Bronchial epithelial cell (primary cell): ENCODE results near the gene ZNRF3. TPM values are rescaled to one million over a fixed set of nuclear protein-coding genes. Genes with fewer than 3 reads are reported as not detected.

Source experiments
- DNase-seq: peaks from one replicate; pipeline ENCODE4 v3.0.0-alpha.2; 2010; ENCODE audit warnings: low read depth
- FAIRE-seq: peaks from 2 replicates; lab custom pipeline; 2011; peaks lifted over from hg19 to GRCh38; lab: Jason Lieb, UNC
- H3K27me3 ChIP-seq: 2 replicates; pipeline ENCODE4 v1.5.1; 2011; ENCODE audit warnings: low read length; ENCODE audit not compliant: control insufficient read depth, insufficient read depth
- H3K36me3 ChIP-seq: 2 replicates; pipeline ENCODE4 v1.5.1; 2011; ENCODE audit warnings: low read length; ENCODE audit not compliant: control insufficient read depth, insufficient read depth
- H3K4me3 ChIP-seq: 2 replicates; pipeline ENCODE4 v1.5.1; 2011; ENCODE audit warnings: mild to moderate bottlenecking, low read depth, low read length, control low read depth
- CTCF ChIP-seq: IDR thresholded peaks from 2 replicates; pipeline ENCODE4 v1.5.1; 2011; ENCODE audit warnings: mild to moderate bottlenecking, moderate library complexity, low read length, control low read depth, inconsistent platforms; ENCODE audit not compliant: insufficient read depth, severe bottlenecking
- total RNA-seq: library from RNA; depleted of rRNA; stranded (reverse); fragments of >200 nt; gene quantifications from 2 replicates; pipeline ENCODE4 v1.2.1, GENCODE V29; 2014

ZNRF3 gene
- total RNA-seq, 1 donor from 2014 or later: 3.4 TPM

GRCh38 chr22:28874811-28875320 is 8.5 kb upstream of the ZNRF3 start:
- no peak for DNase-seq
- TF ChIP-seq CTCF: no peak

DNA sequence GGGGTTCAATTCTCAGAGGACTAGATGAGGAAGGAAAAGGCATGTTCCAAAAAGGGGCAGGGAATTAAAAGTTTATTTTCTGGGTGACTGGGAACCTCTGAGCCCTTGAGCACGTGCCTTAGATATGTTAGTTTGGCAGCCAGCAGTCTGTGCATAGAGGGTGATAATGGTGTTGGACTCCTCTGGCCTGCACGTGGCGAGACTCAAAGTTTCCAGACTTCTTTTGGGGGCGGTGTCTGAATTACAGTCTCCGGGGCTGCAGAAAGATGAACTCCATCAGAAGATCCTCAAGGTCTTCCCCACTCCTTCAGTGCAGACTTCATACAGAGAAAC is 861 bp upstream of the ZNRF3 start:
- Histone ChIP-seq H3K4me3 (peak overlapping the region; percentile 53), H3K36me3 (no peaks in the 10 kb centered on the region), H3K27me3 (no peaks in the 10 kb centered on the region)
- no peak for TF ChIP-seq CTCF
- no peak for DNase-seq
- no peak for FAIRE-seq

More at GRCh38 chr22:28874811-28875320, 8.5 kb upstream of the ZNRF3 start:
- FAIRE-seq: peak; percentile 7
- Histone ChIP-seq H3K4me3 (no peak overlapping the region), H3K27me3 (no peaks in the 10 kb centered on the region), H3K36me3 (no peaks in the 10 kb centered on the region)

- TF ChIP-seq CTCF: no peak
- H3K4me3 ChIP-seq: peak overlapping the region; percentile 55
- FAIRE-seq: no peak
- H3K36me3 ChIP-seq: no peaks in the 10 kb centered on the region
- DNase-seq: no peak
- H3K27me3 ChIP-seq: no peaks in the 10 kb centered on the region
Observed at GRCh38 chr22:28883657-28883916, 215 bp downstream of the ZNRF3 start.

GRCh38 chr22:28883917-28884746 is 760 bp downstream of the ZNRF3 start:
- H3K36me3 ChIP-seq: no peaks in the 10 kb centered on the region
- no peak for FAIRE-seq
- H3K27me3 ChIP-seq: no peaks in the 10 kb centered on the region
- DNase-seq: no peak
- H3K4me3 ChIP-seq: peak overlapping the region; percentile 55
- TF ChIP-seq CTCF: peak; percentile 34

DNA sequence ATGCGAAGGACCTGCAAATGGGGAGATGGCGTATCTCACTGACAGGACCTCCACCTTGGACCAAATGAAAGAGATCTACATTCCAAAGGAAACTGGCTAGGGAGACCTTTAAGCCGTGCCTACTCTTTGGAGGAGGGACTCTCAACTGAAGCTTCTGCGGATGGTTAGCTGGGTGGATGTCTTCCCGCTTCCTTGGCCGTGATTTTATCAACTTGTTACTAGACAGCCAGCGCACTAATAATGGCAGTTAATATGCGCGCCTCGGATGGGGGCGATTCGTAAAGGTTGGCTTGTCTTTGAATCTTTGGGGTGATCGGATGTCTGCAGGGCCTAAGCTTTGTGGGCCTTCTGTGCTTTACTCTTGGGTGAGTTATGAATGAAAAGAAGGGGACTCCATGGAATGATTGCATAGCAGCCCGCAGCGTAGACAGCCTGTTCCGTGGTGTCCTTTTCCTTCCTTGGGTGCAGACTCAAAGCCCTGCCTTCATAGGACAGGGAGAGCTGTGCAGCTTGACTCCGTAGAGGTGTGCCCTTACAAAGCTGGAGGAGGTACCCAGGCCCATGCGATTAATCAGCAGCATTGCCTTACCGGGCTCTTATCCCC is 1.5 kb downstream of the ZNRF3 start:
- Histone ChIP-seq H3K4me3 (peak overlapping the region; percentile 55), H3K27me3 (no peaks in the 10 kb centered on the region), H3K36me3 (no peaks in the 10 kb centered on the region)
- no peak for TF ChIP-seq CTCF
- DNase-seq: no peak
- no peak for FAIRE-seq
